Muscle of leg (tissue), 11 donors: ENCODE data around the gene APC. TPM values are rescaled to one million over a fixed set of nuclear protein-coding genes. Genes with fewer than 3 reads are reported as not detected.
"Not testable (repeated sequence)": the region's sequence is repeated elsewhere in the genome, so short reads cannot be mapped to it uniquely, and the experiment has no call there.

Source experiments
- DNase-seq: peaks from one replicate; pipeline ENCODE4 v3.0.0; 2013
- H3K27ac ChIP-seq: one replicate; pipeline ENCODE4 v1.5.1; 2013; ENCODE audit warnings: mild to moderate bottlenecking, low read length, control low read depth
- H3K27me3 ChIP-seq: one replicate; pipeline ENCODE4 v1.6.1; 2013; ENCODE audit warnings: low read length; ENCODE audit not compliant: control insufficient read depth, insufficient read depth
- H3K36me3 ChIP-seq: one replicate; pipeline ENCODE4 v1.6.1; 2013; ENCODE audit warnings: low read length; ENCODE audit not compliant: control insufficient read depth, insufficient read depth
- H3K4me1 ChIP-seq: one replicate; pipeline ENCODE4 v1.6.1; 2013; ENCODE audit warnings: low read length; ENCODE audit not compliant: control insufficient read depth, insufficient read depth
- H3K4me3 ChIP-seq: one replicate; pipeline ENCODE4 v1.5.1; 2013; ENCODE audit warnings: low read length, control low read depth
- H3K9me3 ChIP-seq: replicated peaks from 2 replicates; pipeline ENCODE4 v1.6.1; 2013; ENCODE audit warnings: low read depth, low read length; ENCODE audit not compliant: control insufficient read depth
- WGBS: methylation state at CpG from one replicate; pipeline ENCODE4 v1.1.5; 2013; ENCODE audit warnings: missing lambda C conversion rate; ENCODE audit not compliant: insufficient coverage; 5-methylcytosine and 5-hydroxymethylcytosine counted together
- polyA plus RNA-seq, 8 donors: library from polyadenylated mRNA; unstranded; fragments of 120-200 nt; gene quantifications; one replicate each; pipeline versions ENCODE4 v1.2.1 to v1.2.3, GENCODE V29; 2013; ENCODE audit warnings: inconsistent platforms in 1 of 8, low replicate concordance in 1 of 8; ENCODE audit not compliant: insufficient read length in 8 of 8, insufficient read depth in 1 of 8
- total RNA-seq: library from RNA; stranded (reverse); fragments of 120-200 nt; gene quantifications from one replicate; pipeline ENCODE4 v1.2.4, GENCODE V29; 2013

The APC gene
- total and polyA plus RNA-seq, 9 donors, result 13.1 to 44.8 (median 26.3) TPM

DNA sequence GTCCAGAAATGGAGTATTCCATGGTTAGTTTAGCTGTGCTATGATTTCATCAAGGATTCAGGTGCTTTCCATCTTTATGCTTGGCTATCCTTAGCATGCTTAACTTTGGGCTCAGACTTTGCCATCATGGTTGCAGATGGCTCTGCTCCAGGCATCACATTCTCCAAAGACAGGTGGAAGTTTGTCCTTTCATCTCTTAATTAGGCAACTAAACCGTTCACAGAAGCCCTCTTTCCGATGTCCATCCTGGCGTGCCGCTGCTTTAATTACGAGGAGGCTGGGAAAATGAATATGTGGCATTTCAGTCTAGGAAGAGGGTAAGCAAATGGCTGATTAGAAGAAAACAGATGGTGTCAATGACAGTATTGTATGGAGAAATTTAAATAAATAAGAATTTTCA lies 24.5 kb upstream of the APC start:
- H3K4me3 ChIP-seq, result no peak overlapping the region
- peaks cover 6% of the 10 kb centered on the region for H3K4me1 ChIP-seq
- peaks cover 4% of the 10 kb centered on the region for H3K36me3 ChIP-seq
- no peaks in the 10 kb centered on the region for H3K27me3 ChIP-seq
- WGBS, result no CpG with 5 or more reads among the region's 5 CpGs
- no peak overlapping the region for H3K27ac ChIP-seq
- H3K9me3 ChIP-seq, result no peaks in the 10 kb centered on the region
- no peak for DNase-seq

DNA sequence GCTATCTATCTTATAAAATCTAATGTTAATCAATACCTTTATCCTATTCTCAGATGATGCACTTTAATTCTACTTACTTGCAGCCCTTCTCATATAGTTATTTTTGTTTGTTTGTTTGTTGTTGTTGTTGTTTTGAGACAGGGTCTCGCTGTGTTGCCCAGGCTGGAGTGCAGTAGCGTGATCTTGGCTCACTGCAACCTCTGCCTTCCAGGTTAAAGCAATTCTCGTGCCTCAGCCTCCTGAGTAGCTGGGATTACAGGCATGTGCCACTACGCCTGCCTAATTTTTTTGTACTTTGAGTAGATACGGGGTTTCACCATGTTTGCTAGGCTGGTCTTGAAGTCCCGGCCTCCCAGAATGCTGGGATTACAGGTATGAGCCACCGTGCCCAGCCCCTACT lies 20.8 kb upstream of the APC start:
- DNase-seq, H3K27me3 ChIP-seq, H3K27ac ChIP-seq, H3K4me1 ChIP-seq, H3K9me3 ChIP-seq, H3K36me3 ChIP-seq, H3K4me3 ChIP-seq: not testable (repeated sequence)
- 94% methylated on average over 4 of the region's 7 CpGs for WGBS

DNA sequence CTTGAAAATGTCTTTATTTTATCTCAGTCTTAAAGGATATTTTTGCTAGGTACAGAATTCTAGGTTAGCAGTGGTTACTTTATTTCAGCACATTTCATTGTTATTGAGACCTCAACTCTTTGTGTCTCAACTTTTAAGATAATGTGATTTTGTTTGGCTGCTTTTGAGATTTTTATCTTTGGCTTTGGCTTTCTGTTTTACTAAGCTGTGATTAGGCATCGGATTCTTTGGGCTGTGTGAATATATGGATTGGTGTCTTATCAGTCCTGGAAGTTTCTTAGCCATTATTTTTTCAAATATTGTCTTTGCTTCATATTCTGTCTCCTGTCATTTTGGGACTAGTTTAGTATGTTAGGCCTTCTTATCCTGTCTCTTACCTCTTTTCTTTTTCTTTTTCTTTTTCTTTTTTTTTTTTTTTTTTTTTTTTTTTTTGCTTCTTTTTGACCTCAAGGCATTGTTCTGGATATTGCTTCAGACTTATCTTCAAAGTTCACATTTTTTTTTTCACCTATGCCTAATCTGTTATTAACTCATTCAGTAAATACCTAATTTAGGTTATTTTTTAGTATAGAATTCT lies 20.1 kb upstream of the APC start:
- no CpG with 5 or more reads among the region's 1 CpG for WGBS
- H3K27ac ChIP-seq, result no peak overlapping the region
- DNase-seq, result no peak
- no peak overlapping the region for H3K4me3 ChIP-seq
- H3K27me3 ChIP-seq, result no peaks in the 10 kb centered on the region
- no peaks in the 10 kb centered on the region for H3K36me3 ChIP-seq
- no peaks in the 10 kb centered on the region for H3K9me3 ChIP-seq
- H3K4me1 ChIP-seq, result no peaks in the 10 kb centered on the region

DNA sequence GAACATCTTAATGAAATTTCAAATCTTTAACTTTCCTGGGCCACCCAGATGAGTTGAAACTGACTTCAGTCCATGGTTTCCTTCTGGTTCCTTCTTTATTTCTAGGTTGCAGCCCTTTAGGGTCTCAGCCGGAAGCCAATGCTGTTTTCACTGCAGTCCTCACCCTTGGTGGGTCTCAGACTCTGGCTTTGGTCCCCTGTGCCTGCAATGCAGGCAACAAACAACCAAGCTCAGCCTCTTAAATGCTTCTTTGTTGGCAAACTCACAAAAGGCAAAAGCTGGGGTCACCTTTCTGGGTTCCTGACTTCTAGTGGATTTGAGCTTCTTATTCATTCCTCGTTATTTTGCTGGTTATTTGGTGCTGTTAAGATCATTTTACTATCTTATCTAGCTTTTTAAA lies 19.3 kb upstream of the APC start:
- 100% methylated on average over 1 of the region's 2 CpGs for WGBS
- no peak for DNase-seq
- Histone ChIP-seq H3K4me1 (peaks cover 3% of the 10 kb centered on the region), H3K9me3 (no peaks in the 10 kb centered on the region), H3K27ac (no peak overlapping the region), H3K4me3 (no peak overlapping the region), H3K27me3 (no peaks in the 10 kb centered on the region), H3K36me3 (no peaks in the 10 kb centered on the region)

DNA sequence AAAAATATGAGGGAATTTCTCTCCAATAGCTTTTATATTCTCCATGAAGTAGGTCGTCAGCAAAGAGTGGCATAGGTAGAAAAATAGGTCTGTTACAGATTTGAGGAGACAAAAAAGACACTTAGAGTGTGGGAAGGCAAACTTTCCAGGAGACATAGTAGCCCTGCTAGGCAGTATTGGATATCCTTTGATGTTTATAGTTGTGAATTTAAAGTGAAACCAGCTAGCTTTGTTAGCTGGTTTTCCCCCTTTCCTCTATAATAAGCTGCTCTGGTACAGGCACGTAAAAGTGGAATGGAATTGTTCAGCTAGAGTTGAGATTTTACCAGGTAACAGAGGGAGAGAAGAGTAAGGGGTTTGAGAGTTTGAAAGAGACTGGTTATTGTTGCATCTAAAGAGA lies 17.1 kb upstream of the APC start:
- H3K9me3 ChIP-seq, result no peaks in the 10 kb centered on the region
- H3K4me1 ChIP-seq, result peaks cover 5% of the 10 kb centered on the region
- no peaks in the 10 kb centered on the region for H3K27me3 ChIP-seq
- 75% methylated on average over 1 of the region's 2 CpGs for whole genome bisulfite sequencing
- H3K36me3 ChIP-seq, result no peaks in the 10 kb centered on the region
- H3K27ac ChIP-seq, result no peak overlapping the region
- DNase-seq, result no peak
- no peak overlapping the region for H3K4me3 ChIP-seq

DNA sequence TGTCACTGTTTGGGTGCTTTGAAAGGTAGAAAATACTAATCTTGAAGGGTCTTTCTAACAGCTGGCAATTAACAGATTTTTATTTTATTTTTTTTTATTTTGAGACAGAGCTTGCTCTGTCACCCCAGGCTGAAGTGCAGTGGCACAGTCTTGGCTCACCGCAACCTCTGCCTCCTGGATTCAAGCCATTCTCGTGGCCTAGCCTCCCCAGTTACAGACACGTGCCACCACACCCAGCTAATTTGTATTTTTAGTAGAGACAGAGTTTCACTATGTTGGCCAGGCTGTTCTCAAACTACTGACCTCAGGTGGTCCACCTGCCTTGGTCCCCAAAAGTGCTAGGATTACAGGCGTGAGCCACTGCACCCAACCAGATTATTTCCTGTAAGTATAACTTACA lies 12.8 kb upstream of the APC start:
- Histone ChIP-seq H3K4me3 (no peak overlapping the region), H3K27ac (no peak overlapping the region), H3K4me1 (peaks cover 5% of the 10 kb centered on the region), H3K9me3 (peaks cover 5% of the 10 kb centered on the region), H3K27me3 (no peaks in the 10 kb centered on the region), H3K36me3 (peaks cover 3% of the 10 kb centered on the region)
- WGBS, result 83% methylated on average over 1 of the region's 4 CpGs
- no peak for DNase-seq

DNA sequence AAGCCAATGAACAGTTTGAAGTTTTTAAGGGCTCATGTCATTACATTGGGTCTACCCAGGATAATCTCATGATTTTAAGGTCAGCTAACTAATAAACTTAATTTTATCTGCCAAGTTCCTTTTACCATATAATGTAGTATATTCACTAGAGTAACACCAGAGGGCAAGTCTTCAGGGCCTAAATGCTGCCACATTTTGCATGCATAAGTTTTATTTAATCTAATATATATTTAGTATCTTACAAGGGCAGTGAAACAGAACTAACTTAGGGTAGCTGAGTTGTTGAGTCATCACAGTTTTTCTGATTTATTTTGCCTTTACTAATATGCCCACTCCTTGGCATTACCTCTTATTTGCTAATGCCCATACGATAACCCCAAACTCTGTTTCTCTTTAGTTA lies 8.1 kb upstream of the APC start:
- no peak for DNase-seq
- Histone ChIP-seq H3K4me3 (no peak overlapping the region), H3K27me3 (no peaks in the 10 kb centered on the region), H3K27ac (no peak overlapping the region), H3K36me3 (peaks cover 3% of the 10 kb centered on the region), H3K9me3 (peaks cover 5% of the 10 kb centered on the region), H3K4me1 (no peaks in the 10 kb centered on the region)
- WGBS, result no CpG with 5 or more reads among the region's 1 CpG

DNA sequence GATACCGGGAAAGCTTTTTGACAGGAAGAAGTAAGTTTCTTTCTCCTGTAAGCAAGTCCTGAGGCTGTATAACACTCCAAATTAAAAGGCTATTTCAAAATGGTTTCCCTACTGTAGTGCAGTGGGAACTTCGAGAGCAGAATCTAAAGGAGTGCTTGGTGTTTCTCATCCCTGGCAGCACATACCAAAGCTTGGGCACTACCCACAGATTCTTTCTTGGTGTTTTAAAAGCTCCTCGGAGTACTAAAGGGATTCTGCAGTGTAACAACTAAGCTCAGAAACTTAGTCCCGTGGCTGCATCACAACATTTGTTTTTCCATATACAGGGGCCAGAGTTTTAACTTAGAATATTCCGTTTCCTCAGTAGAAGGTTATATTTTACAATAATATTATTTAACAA lies 5.6 kb upstream of the APC start:
- H3K27me3 ChIP-seq, result no peaks in the 10 kb centered on the region
- no peaks in the 10 kb centered on the region for H3K9me3 ChIP-seq
- 86% methylated on average over 1 of the region's 5 CpGs for WGBS
- H3K36me3 ChIP-seq, result no peaks in the 10 kb centered on the region
- no peak overlapping the region for H3K27ac ChIP-seq
- no peaks in the 10 kb centered on the region for H3K4me1 ChIP-seq
- no peak for DNase-seq
- no peak overlapping the region for H3K4me3 ChIP-seq

DNA sequence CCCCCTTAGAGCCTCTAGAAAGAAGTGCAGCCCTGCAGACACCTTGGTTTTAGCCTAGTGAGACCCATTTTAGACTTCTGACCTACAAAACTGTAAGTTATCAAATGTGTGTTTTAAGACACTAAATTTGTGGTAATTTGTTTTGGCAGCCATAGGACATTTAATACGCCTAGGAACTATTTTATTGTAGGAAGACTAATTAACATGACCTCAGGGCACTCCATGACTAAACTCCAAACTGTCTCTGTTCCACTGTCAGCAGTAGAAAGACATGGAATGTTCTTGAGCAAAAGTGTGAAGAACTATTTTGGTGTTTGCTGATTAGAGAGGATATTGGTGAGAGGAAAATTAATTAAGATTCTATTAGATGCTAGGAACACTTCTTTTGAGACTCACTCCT lies 4.1 kb upstream of the APC start:
- Histone ChIP-seq H3K4me3 (no peak overlapping the region), H3K27me3 (no peaks in the 10 kb centered on the region), H3K27ac (no peak overlapping the region), H3K4me1 (peaks cover 6% of the 10 kb centered on the region), H3K36me3 (no peaks in the 10 kb centered on the region), H3K9me3 (no peaks in the 10 kb centered on the region)
- WGBS, result no CpG with 5 or more reads among the region's 1 CpG
- no peak for DNase-seq

DNA sequence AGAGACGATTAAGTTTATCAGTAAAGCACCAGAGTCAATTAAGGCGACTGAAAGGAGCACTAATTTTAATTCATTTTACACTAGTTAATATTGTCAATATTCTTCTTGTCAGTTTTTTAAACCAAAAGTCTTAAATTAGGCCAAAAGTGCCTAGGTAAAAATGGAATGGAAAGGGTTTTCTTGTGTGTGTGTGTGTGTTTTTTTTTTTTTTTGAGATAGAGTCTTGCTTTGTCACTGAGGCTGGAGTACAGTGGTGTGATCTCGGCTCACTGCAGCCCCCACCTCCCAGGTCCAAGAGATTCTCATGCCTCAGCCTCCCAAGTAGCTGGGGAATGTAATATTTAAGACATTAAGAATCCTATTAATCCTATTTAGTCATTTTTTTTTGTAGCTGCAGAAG lies 3.1 kb upstream of the APC start:
- DNase-seq, result no peak
- H3K4me1 ChIP-seq, result peaks cover 6% of the 10 kb centered on the region
- no peaks in the 10 kb centered on the region for H3K9me3 ChIP-seq
- no peaks in the 10 kb centered on the region for H3K27me3 ChIP-seq
- H3K4me3 ChIP-seq, result no peak overlapping the region
- no peak overlapping the region for H3K27ac ChIP-seq
- no CpG with 5 or more reads among the region's 3 CpGs for whole genome bisulfite sequencing
- no peaks in the 10 kb centered on the region for H3K36me3 ChIP-seq

DNA sequence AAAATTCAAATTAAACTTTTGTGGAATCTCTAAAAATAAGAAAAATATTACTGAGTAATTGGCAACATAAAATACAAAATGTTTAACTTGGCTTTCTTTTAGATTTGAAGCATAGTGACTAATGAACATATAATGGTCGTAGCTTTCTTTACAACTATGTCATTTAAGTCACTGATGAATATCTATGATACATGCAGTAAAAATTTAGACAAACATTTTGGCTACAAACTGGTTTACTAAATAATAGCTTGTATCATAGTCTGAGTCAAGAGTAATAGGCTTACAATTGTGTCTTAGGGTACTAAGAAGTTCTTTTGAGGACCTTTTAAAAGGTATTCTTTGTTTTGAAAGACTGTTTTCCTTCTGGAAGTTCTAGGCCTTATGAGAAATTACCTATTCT lies 2.0 kb upstream of the APC start:
- no CpG with 5 or more reads among the region's 1 CpG for WGBS
- H3K27me3 ChIP-seq, result no peaks in the 10 kb centered on the region
- H3K27ac ChIP-seq, result no peak overlapping the region

More for the DNA sequence above, 2.0 kb upstream of the APC start:
- Histone ChIP-seq H3K4me3 (no peak overlapping the region), H3K36me3 (no peaks in the 10 kb centered on the region), H3K9me3 (no peaks in the 10 kb centered on the region), H3K4me1 (peaks cover 6% of the 10 kb centered on the region)
- no peak for DNase-seq
